CD8-positive, alpha-beta memory T cell (primary cell): Measurements from ENCODE around the gene RAB8B. TPM values are rescaled to one million over a fixed set of nuclear protein-coding genes. Genes with fewer than 3 reads are reported as not detected.

ENCODE experiments used
- CTCF ChIA-PET: fragments of 350-600 bp; sonication (Branson Sonifier 250); formaldehyde crosslinking; loops from one replicate; lab custom pipeline; 2021; ENCODE audit warnings: antibody characterized with exemption; lab: Charles Lee
- POLR2A ChIA-PET: fragments of 350-600 bp; sonication (Branson Sonifier 250); formaldehyde crosslinking; loops from one replicate; lab custom pipeline; 2021; ENCODE audit warnings: antibody characterized with exemption; lab: Charles Lee
- DNase-seq, 5 donors: peaks; one replicate each; pipeline versions ENCODE4 v3.0.0 to v3.0.0-alpha.2; 2020 to 2022; ENCODE audit warnings: mixed read lengths in 1 of 5
- H3K27ac ChIP-seq: one replicate; pipeline ENCODE4 v1.7.0; 2013; ENCODE audit warnings: low read depth, mild to moderate bottlenecking, low read length, moderate library complexity
- H3K27me3 ChIP-seq: 2 replicates; pipeline ENCODE4 v1.7.0; 2013; ENCODE audit warnings: low read length, mild to moderate bottlenecking; ENCODE audit not compliant: insufficient read depth, poor library complexity, severe bottlenecking
- H3K36me3 ChIP-seq: 2 replicates; pipeline ENCODE4 v1.7.0; 2013; ENCODE audit warnings: mild to moderate bottlenecking, low read length, moderate library complexity; ENCODE audit not compliant: insufficient read depth
- H3K4me1 ChIP-seq: 2 replicates; pipeline ENCODE4 v1.7.0; 2013; ENCODE audit warnings: mild to moderate bottlenecking, low read length, moderate library complexity; ENCODE audit not compliant: insufficient read depth
- H3K4me3 ChIP-seq: 2 replicates; pipeline ENCODE4 v1.7.0; 2013; ENCODE audit warnings: mild to moderate bottlenecking, low read length
- H3K9me3 ChIP-seq: 2 replicates; pipeline ENCODE4 v1.7.0; 2013; ENCODE audit warnings: mild to moderate bottlenecking, low read length
- H3K27ac Mint-ChIP-seq, 8 donors: one replicate each; pipeline ENCODE4 v1.8.0; 2020 to 2021; ENCODE audit warnings: mixed read lengths in 8 of 8, mild to moderate bottlenecking in 6 of 8, inconsistent platforms in 3 of 8, moderate library complexity in 3 of 8
- H3K27me3 Mint-ChIP-seq, 2 donors: one replicate each; pipeline ENCODE4 v1.8.0; 2020 to 2021; ENCODE audit warnings: mixed read lengths in 2 of 2, mild to moderate bottlenecking in 1 of 2, moderate library complexity in 1 of 2
- H3K36me3 Mint-ChIP-seq, 3 donors: one replicate each; pipeline ENCODE4 v1.8.0; 2020 to 2021; ENCODE audit warnings: mixed read lengths in 3 of 3, inconsistent platforms in 1 of 3, mild to moderate bottlenecking in 1 of 3
- H3K4me1 Mint-ChIP-seq, 3 donors: one replicate each; pipeline ENCODE4 v1.8.0; 2020 to 2021; ENCODE audit warnings: mixed read lengths in 3 of 3, inconsistent platforms in 1 of 3, mild to moderate bottlenecking in 1 of 3
- H3K4me3 Mint-ChIP-seq, 7 donors: one replicate each; pipeline ENCODE4 v1.8.0; 2020 to 2021; ENCODE audit warnings: mixed read lengths in 7 of 7, mild to moderate bottlenecking in 6 of 7, moderate library complexity in 4 of 7, inconsistent platforms in 2 of 7
- H3K9me3 Mint-ChIP-seq, 5 donors: one replicate each; pipeline ENCODE4 v1.8.0; 2020 to 2022; ENCODE audit warnings: mixed read lengths in 5 of 5, mild to moderate bottlenecking in 3 of 5, moderate library complexity in 2 of 5, inconsistent platforms in 1 of 5
- polyA plus RNA-seq: library from polyadenylated mRNA; unstranded; fragments of 300-500 nt; fragmentation: Illumina TruSeq; gene quantifications from one replicate; pipeline ENCODE4 v1.2.3, GENCODE V29; 2021
- total RNA-seq, 2 experiments: library from RNA; stranded (reverse); gene quantifications; one replicate each; pipeline ENCODE4 v1.2.3, GENCODE V29; 2021

The RAB8B gene
- total and polyA plus RNA-seq, 3 experiments from 2014 or later = 52.9 to 169 (median 165) TPM

DNA sequence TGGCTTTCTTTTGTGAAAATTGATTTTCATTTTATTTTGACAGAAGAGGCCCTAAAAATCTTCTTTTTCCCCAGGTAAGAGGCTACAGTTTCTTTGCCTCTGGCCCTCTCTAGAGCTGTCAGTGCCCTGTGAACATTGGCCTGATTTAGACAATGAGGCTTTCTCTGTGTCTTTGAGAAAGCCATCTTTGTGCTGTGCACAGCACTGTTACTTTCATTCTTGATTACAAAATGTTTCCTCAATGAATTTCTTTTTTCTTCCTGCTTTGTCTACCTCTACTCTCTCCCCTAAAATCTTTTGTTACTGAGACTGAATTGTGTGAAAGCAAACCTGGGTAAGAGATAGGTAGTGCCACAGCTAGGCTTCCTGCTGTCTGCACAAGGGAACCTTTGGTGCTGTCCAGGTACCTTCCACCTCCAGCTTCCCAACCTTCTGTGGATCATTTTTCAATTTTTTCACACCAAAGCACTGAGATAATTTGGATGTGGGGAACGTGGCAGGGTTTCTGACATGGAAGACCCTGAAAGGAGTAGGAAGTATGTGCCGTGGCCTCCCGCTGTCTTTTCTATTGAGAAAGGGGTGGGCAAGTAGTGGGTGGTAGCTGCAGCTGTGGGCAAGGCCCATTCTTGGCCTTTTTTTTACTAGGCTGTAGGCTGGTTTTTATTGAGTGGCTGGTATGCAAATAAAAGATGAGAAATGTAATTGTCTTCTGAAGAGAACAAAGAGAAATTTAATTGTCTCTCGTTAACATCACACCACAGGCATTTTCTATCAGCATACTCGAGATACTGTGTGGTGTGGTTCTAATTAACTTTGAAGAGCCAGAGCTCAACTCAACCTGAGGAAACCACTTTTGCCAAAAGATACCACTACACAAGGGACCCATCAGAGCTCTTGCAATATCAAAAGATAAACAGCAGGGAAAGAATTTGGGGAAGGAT, 21.0 kb downstream of the RAB8B start:
- Histone ChIP-seq H3K4me1 (peaks cover 79% of the 10 kb centered on the region), H3K36me3 (no peaks in the 10 kb centered on the region), H3K9me3 (no peaks in the 10 kb centered on the region), H3K27me3 (no peaks in the 10 kb centered on the region), H3K4me3 (no peak overlapping the region), H3K27ac (no peak overlapping the region)
- peaks cover 0 to 24% (median 7%) of the 10 kb centered on the region in 3 donors for H3K36me3 Mint-ChIP-seq
- POLR2A ChIA-PET = interaction anchor here (1.1 to 2.3 kb wide), 3 partner anchors 16 to 67 kb away, joined by 3 to 18 read pairs (median 7); partner anchors contain the start of gene APH1B
- H3K4me1 Mint-ChIP-seq = peaks cover 82 to 97% (median 92%) of the 10 kb centered on the region in 3 donors
- H3K4me3 Mint-ChIP-seq = peak overlapping the region; percentile 58 to 78 (median 71)
- CTCF ChIA-PET = interaction anchor here (1.1 to 2.4 kb wide), 4 partner anchors 14 to 46 kb away, joined by 3 to 6 read pairs (median 4); no protein-coding TSS in a partner anchor
- H3K9me3 Mint-ChIP-seq = no peaks in the 10 kb centered on the region
- DNase-seq = peak in 1 of 5 donors; percentile 31
- no peaks in the 10 kb centered on the region for H3K27me3 Mint-ChIP-seq
- peak overlapping the region; percentile 58 to 93 (median 86) for H3K27ac Mint-ChIP-seq

DNA sequence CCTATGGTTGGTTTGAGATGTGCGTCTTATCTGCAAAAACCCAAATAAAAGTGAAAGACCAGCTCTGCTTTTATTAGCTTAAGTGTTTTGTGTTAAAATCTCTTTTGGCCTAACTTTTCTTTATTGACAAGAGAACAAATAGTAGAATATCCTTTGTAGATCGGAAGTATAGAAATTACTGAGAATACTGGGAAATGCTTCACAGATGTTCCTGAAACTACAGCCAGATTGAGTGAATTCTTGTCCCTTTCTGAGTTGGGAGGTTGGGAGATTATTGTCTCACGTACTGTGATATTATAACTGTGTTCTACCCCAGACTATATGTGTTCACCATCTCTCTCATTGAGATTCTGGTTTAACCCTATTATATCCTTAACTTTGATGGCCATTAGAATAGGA, 21.7 kb downstream of the RAB8B start:
- H3K4me3 ChIP-seq = no peak overlapping the region
- Mint-ChIP-seq H3K4me1 (peaks cover 77 to 95% (median 88%) of the 10 kb centered on the region in 3 donors), H3K9me3 (no peaks in the 10 kb centered on the region), H3K27ac (peak overlapping the region; percentile 7 to 93 (median 86)), H3K27me3 (no peaks in the 10 kb centered on the region), H3K36me3 (peaks cover 0 to 25% (median 7%) of the 10 kb centered on the region in 3 donors), H3K4me3 (peak overlapping the region; percentile 58 to 78 (median 71))
- H3K27me3 ChIP-seq = no peaks in the 10 kb centered on the region
- POLR2A ChIA-PET = interaction anchor here (0.9 to 2.3 kb wide), 4 partner anchors 17 to 66 kb away, joined by 3 to 18 read pairs (median 5); partner anchors contain the start of genes APH1B and RPS27L
- no peaks in the 10 kb centered on the region for H3K36me3 ChIP-seq
- H3K9me3 ChIP-seq = no peaks in the 10 kb centered on the region
- DNase-seq = no peak
- CTCF ChIA-PET = interaction anchor here (1.1 to 2.4 kb wide), 4 partner anchors 15 to 47 kb away, joined by 3 to 6 read pairs (median 4); no protein-coding TSS in a partner anchor
- no peak overlapping the region for H3K27ac ChIP-seq
- peaks cover 73% of the 10 kb centered on the region for H3K4me1 ChIP-seq

DNA sequence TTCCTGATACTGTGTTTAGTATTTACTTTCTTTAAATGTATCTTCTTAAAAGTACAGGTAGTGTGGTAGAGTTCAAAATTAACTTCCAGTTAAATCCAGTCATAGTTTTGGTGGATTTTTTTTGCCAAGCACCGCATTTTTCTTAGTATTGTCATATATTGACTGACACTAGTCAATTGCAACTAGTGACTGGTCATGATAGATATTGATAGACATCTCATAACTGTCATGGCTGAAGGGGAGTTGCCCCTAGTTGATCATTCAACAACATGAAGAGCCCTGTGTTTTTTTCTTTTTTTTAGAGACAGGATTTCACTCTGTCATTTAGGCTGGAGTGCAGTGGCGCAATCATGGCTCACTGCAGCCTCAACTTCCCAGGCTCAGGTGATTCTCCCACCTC, 22.1 kb downstream of the RAB8B start:
- no peak overlapping the region for H3K4me3 ChIP-seq
- peaks cover 72 to 90% (median 83%) of the 10 kb centered on the region in 3 donors for H3K4me1 Mint-ChIP-seq
- POLR2A ChIA-PET = interaction anchor here (0.9 to 2.3 kb wide), 4 partner anchors 17 to 54 kb away, joined by 3 to 18 read pairs (median 5); partner anchors contain the start of gene RPS27L
- H3K27ac ChIP-seq = no peak overlapping the region
- no peaks in the 10 kb centered on the region for H3K9me3 Mint-ChIP-seq
- no peaks in the 10 kb centered on the region for H3K9me3 ChIP-seq
- no peaks in the 10 kb centered on the region for H3K27me3 ChIP-seq
- H3K27me3 Mint-ChIP-seq = no peaks in the 10 kb centered on the region
- peak overlapping the region; percentile 42 to 78 (median 58) for H3K4me3 Mint-ChIP-seq
- CTCF ChIA-PET = interaction anchor here (0.6 to 2.4 kb wide), 3 partner anchors 15 to 286 kb away, joined by 3 to 6 read pairs (median 4); no protein-coding TSS in a partner anchor
- no peak for DNase-seq
- H3K36me3 ChIP-seq = no peaks in the 10 kb centered on the region
- H3K4me1 ChIP-seq = peaks cover 68% of the 10 kb centered on the region
- peak overlapping the region; percentile 7 to 93 (median 86) for H3K27ac Mint-ChIP-seq
- peaks cover 0 to 24% (median 7%) of the 10 kb centered on the region in 3 donors for H3K36me3 Mint-ChIP-seq

DNA sequence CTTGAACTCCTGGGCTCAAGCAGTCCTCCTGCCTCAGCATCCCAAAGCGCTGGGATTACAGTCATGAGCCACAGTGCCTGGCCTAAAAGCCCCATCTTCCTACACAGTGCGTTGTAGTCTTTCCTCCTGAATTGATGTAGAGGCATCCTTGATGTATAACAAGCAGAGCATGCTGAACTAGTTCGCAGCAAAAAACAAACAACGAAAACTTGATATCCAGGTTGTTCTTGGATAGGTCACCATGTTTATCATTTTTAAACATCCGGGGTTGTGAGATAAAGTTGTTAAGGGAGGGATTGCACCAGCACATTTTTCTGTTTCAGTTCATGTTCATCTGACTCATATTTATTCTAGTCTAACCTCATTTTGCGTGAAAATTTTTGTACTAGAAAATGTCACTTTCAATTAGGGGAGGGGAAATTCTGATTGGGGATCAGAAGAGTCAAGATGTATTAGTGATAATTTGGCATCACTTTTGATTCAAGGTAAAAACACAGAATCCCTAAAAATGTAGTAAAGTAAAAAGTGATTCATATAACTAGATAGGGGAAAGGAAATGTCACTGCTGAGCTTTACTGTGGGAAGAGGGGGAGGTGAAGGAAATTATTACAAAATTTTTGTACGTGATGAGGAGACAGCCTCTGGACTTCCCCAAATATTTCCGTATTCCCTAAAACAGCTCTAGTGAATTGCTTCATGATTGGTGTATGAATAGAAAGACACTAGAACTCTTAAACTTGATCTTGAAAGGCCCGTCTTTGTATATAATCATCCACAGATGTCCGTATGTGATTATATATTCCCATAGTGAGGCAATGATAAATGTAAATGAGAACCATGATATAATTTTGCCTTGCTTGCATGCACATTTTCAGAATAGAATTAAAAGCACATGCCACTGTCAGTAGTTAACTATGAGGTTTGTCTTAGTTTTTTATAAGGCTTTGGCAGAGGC, 22.9 kb downstream of the RAB8B start:
- Histone ChIP-seq H3K36me3 (peaks cover 4% of the 10 kb centered on the region), H3K4me1 (peaks cover 68% of the 10 kb centered on the region), H3K9me3 (no peaks in the 10 kb centered on the region), H3K27me3 (no peaks in the 10 kb centered on the region), H3K4me3 (no peak overlapping the region), H3K27ac (peak overlapping the region; percentile 11)
- Mint-ChIP-seq H3K27ac (peak overlapping the region; percentile 61 to 93 (median 79)), H3K36me3 (peaks cover 0 to 17% (median 5%) of the 10 kb centered on the region in 3 donors), H3K27me3 (no peaks in the 10 kb centered on the region), H3K4me3 (peak overlapping the region; percentile 15 to 73 (median 55)), H3K4me1 (peaks cover 68 to 90% (median 75%) of the 10 kb centered on the region in 3 donors), H3K9me3 (no peaks in the 10 kb centered on the region)
- CTCF ChIA-PET = interaction anchor here (0.6 to 2.8 kb wide), 3 partner anchors 15 to 285 kb away, joined by 3 to 8 read pairs (median 6); no protein-coding TSS in a partner anchor
- no peak for DNase-seq
- POLR2A ChIA-PET = interaction anchor here (1.2 to 2.3 kb wide), 3 partner anchors 17 to 20 kb away, joined by 3 to 18 read pairs (median 4); no protein-coding TSS in a partner anchor

DNA sequence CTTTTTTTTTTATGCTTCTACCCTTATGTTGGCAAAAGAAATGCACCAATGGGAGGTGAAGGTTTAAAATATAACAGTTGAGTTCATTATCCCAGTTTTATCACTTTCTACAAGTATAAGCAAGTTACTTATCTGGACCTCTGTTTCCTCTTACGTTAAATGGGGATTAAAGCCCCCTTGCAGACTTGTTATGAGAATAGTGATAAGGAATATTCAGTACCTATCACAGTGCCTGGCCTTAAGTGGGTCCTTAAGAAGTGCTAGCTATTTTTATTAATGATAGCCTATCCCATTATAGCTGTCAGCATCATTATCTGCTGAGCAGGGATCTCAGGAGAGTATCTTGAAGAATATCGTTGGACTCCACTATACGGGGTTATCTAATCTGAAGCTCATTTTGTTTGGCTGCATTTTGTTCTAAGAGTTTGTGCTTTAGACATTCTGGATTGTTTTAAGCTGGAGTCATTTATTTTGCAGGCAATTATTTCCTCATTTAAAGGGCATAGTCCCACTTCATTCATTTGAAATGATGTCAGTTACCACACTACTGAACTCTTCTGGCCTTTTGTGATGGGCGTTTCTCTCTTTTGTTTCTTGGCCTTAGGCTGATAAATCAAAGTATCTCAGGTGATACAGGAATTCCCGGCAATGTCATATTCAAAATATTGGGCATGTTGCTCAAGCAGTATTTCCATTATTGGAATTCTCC, 28.8 kb downstream of the RAB8B start:
- H3K4me1 Mint-ChIP-seq = peaks cover 59 to 80% (median 69%) of the 10 kb centered on the region in 3 donors
- H3K27me3 ChIP-seq = no peaks in the 10 kb centered on the region
- H3K27ac ChIP-seq = no peak overlapping the region
- peaks cover 0 to 21% (median 6%) of the 10 kb centered on the region in 3 donors for H3K36me3 Mint-ChIP-seq
- no peaks in the 10 kb centered on the region for H3K27me3 Mint-ChIP-seq
- peaks cover 4% of the 10 kb centered on the region for H3K36me3 ChIP-seq
- DNase-seq = no peak
- H3K4me1 ChIP-seq = peaks cover 20% of the 10 kb centered on the region
- POLR2A ChIA-PET = interaction anchor here (0.6 to 0.9 kb wide), 2 partner anchors 13 to 1253 kb away, joined by 4 to 5 read pairs; no protein-coding TSS in a partner anchor
- peak overlapping the region in 6 of 8 donors; percentile 14 to 64 (median 26) for H3K27ac Mint-ChIP-seq
- no peaks in the 10 kb centered on the region for H3K9me3 ChIP-seq
- H3K9me3 Mint-ChIP-seq = no peaks in the 10 kb centered on the region
- no peak overlapping the region for H3K4me3 Mint-ChIP-seq
- H3K4me3 ChIP-seq = no peak overlapping the region
- CTCF ChIA-PET = no interaction called here

DNA sequence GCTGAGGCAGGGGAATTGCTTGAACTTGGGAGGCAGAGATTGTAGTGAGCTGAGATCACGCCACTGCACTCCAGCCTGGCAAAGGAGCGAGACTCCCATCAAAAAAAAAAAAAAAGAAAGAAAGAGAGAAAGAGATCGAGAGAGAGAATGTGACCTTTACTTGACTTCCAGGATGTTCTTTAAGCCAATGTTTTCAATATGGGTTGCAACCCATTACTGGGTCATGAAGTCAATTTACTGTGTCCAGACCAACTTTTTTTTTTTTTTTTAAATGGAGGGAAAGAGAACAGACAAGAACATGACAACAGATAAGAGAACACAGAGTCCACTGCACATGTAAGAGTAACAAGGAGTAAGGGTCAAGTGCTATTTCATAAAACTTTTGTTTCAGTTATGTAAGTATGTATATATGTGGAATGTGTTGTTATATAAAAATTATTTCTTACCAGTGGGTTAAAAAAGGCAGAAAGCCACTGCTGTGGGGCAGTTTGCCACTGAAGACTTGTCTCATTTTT, 29.8 kb downstream of the RAB8B start:
- Mint-ChIP-seq H3K4me1 (peaks cover 52 to 79% (median 61%) of the 10 kb centered on the region in 3 donors), H3K27ac (peak overlapping the region in 4 of 8 donors; percentile 14 to 73 (median 41)), H3K36me3 (peaks cover 0 to 28% (median 6%) of the 10 kb centered on the region in 3 donors), H3K9me3 (no peaks in the 10 kb centered on the region), H3K4me3 (no peak overlapping the region), H3K27me3 (no peaks in the 10 kb centered on the region)
- ChIA-PET CTCF (no interaction called here), POLR2A (interaction anchor here (0.9 kb wide), 1 partner anchor 12 kb away, joined by 5 read pairs; no protein-coding TSS in a partner anchor)
- Histone ChIP-seq H3K4me1 (peaks cover 10% of the 10 kb centered on the region), H3K4me3 (no peak overlapping the region), H3K36me3 (peaks cover 4% of the 10 kb centered on the region), H3K27me3 (no peaks in the 10 kb centered on the region), H3K27ac (no peak overlapping the region), H3K9me3 (no peaks in the 10 kb centered on the region)
- no peak for DNase-seq
